NB4 (cell line): ENCODE measurements around the gene TMOD1.

Experiments used
- CTCF ChIP-seq: IDR thresholded peaks from one replicate; pipeline ENCODE4 v1.5.1; 2012; ENCODE audit warnings: low read depth, low read length
- MYC ChIP-seq: IDR thresholded peaks from 2 replicates; pipeline ENCODE4 v1.6.1; 2011; ENCODE audit warnings: low read depth, low read length
- POLR2A ChIP-seq: IDR thresholded peaks from 2 replicates; pipeline ENCODE4 v1.6.1; 2011; ENCODE audit warnings: mild to moderate bottlenecking; ENCODE audit not compliant: insufficient read length; ENCODE audit errors: extremely low read depth

- TF ChIP-seq CTCF = no peak
- TF ChIP-seq POLR2A = no peak
- no peak for TF ChIP-seq MYC
Observed at GRCh38 chr9:97462159-97462558, 39.3 kb upstream of the TMOD1 start.
